LHCN-M2 (cell line): ENCODE measurements around the gene PRM1. TPM values are rescaled to one million over a fixed set of nuclear protein-coding genes. Genes with fewer than 3 reads are reported as not detected.
"Not testable (repeated sequence)": the region's sequence is repeated elsewhere in the genome, so short reads cannot be mapped to it uniquely, and the experiment has no call there.

Experiments used
- DNase-seq: peaks from one replicate; pipeline ENCODE4 v3.0.0-alpha.2; 2012; ENCODE audit warnings: low read depth
- total RNA-seq: library from RNA; depleted of rRNA; stranded (reverse); fragments of >200 nt; gene quantifications from 2 replicates; pipeline ENCODE4 v1.2.3, GENCODE V29; 2014

PRM1 gene
- total RNA-seq, 1 experiment from 2014 or later = not detected

GRCh38 chr16:11314309-11314894 lies 33.3 kb upstream of the PRM1 start:
- no peak for DNase-seq

- DNase-seq = no peak
Observed at GRCh38 chr16:11313493-11314308, 32.6 kb upstream of the PRM1 start.

- DNase-seq = no peak
Observed at GRCh38 chr16:11312718-11313492, 31.8 kb upstream of the PRM1 start.

GRCh38 chr16:11310997-11311561 lies 29.9 kb upstream of the PRM1 start:
- no peak for DNase-seq

- DNase-seq = no peak
Observed at GRCh38 chr16:11310634-11310977, 29.5 kb upstream of the PRM1 start.

- no peak for DNase-seq
Observed at GRCh38 chr16:11309895-11310633, 28.9 kb upstream of the PRM1 start.

GRCh38 chr16:11308493-11309283 lies 27.6 kb upstream of the PRM1 start:
- no peak for DNase-seq

GRCh38 chr16:11307639-11308492 lies 26.7 kb upstream of the PRM1 start:
- no peak for DNase-seq

- no peak for DNase-seq
Observed at GRCh38 chr16:11306997-11307638, 26.0 kb upstream of the PRM1 start.

GRCh38 chr16:11306381-11306780 lies 25.3 kb upstream of the PRM1 start:
- DNase-seq = no peak

- no peak for DNase-seq
Observed at GRCh38 chr16:11303405-11304138, 22.4 kb upstream of the PRM1 start.

GRCh38 chr16:11302977-11303376 lies 21.8 kb upstream of the PRM1 start:
- DNase-seq = no peak

- DNase-seq = no peak
Observed at GRCh38 chr16:11301645-11302501, 20.7 kb upstream of the PRM1 start.

GRCh38 chr16:11300560-11300892 lies 19.4 kb upstream of the PRM1 start:
- no peak for DNase-seq

GRCh38 chr16:11299865-11300559 lies 18.9 kb upstream of the PRM1 start:
- DNase-seq = no peak

- not testable (repeated sequence) for DNase-seq
Observed at GRCh38 chr16:11298950-11299547, 17.9 kb upstream of the PRM1 start.
